Epithelial cell of prostate (primary cell): ENCODE measurements around the gene NAT16.
"Not testable (repeated sequence)": the region's sequence is repeated elsewhere in the genome, so short reads cannot be mapped to it uniquely, and the experiment has no call there.

ENCODE experiments used
- DNase-seq: peaks from one replicate; pipeline ENCODE4 v3.0.0-alpha.2; 2011; ENCODE audit warnings: low read depth, low spot score
- H3K27ac ChIP-seq: fragments of 450-650 bp; 2 replicates; pipeline ENCODE4 v1.5.1; 2017; ENCODE audit warnings: mild to moderate bottlenecking

The NAT16 gene

GRCh38 chr7:101203740-101204738 is 23.9 kb upstream of the NAT16 start:
- DNase-seq, H3K27ac ChIP-seq: not testable (repeated sequence)

- no peak for DNase-seq
These were observed 22.5 kb upstream of the NAT16 start for GRCh38 chr7:101202603-101202918.

GRCh38 chr7:101201695-101202602 is 21.9 kb upstream of the NAT16 start:
- DNase-seq = no peak
- no peak overlapping the region for H3K27ac ChIP-seq

More at GRCh38 chr7:101202603-101202918, 22.5 kb upstream of the NAT16 start:
- no peak overlapping the region for H3K27ac ChIP-seq

- H3K27ac ChIP-seq = no peak within 1 kb of the TSS
These were observed 20.9 kb upstream of the NAT16 start, which contains the start of gene MOGAT3 for GRCh38 chr7:101200862-101201599. Gene MOGAT3, minus strand, starts transcription at chr7:101201036. Its CDS starts 182 bp downstream, at chr7:101200854.

GRCh38 chr7:101200504-101200861 is 20.4 kb upstream of the NAT16 start:
- no peak overlapping the region for H3K27ac ChIP-seq
- no peak for DNase-seq

More at GRCh38 chr7:101200862-101201599, 20.9 kb upstream of the NAT16 start, which contains the start of gene MOGAT3:
- DNase-seq = no peak

GRCh38 chr7:101199522-101199921 is 19.4 kb upstream of the NAT16 start:
- H3K27ac ChIP-seq, DNase-seq: not testable (repeated sequence)

GRCh38 chr7:101198476-101198875 is 18.4 kb upstream of the NAT16 start:
- no peak overlapping the region for H3K27ac ChIP-seq
- no peak for DNase-seq

- no peak overlapping the region for H3K27ac ChIP-seq
These were observed 17.9 kb upstream of the NAT16 start for GRCh38 chr7:101197991-101198390.

GRCh38 chr7:101195884-101196283 is 15.8 kb upstream of the NAT16 start:
- DNase-seq = no peak
- no peak overlapping the region for H3K27ac ChIP-seq

More at GRCh38 chr7:101197991-101198390, 17.9 kb upstream of the NAT16 start:
- no peak for DNase-seq

GRCh38 chr7:101189109-101189508 is 9.0 kb upstream of the NAT16 start:
- DNase-seq = no peak

GRCh38 chr7:101186844-101187428 is 6.8 kb upstream of the NAT16 start:
- no peak overlapping the region for H3K27ac ChIP-seq
- DNase-seq = no peak

More at GRCh38 chr7:101189109-101189508, 9.0 kb upstream of the NAT16 start:
- H3K27ac ChIP-seq = no peak overlapping the region

- DNase-seq = no peak
These were observed 6.1 kb upstream of the NAT16 start for GRCh38 chr7:101186194-101186593.

GRCh38 chr7:101185258-101185839 is 5.3 kb upstream of the NAT16 start:
- no peak for DNase-seq
- no peak overlapping the region for H3K27ac ChIP-seq

More at GRCh38 chr7:101186194-101186593, 6.1 kb upstream of the NAT16 start:
- no peak overlapping the region for H3K27ac ChIP-seq

- H3K27ac ChIP-seq = no peak overlapping the region
- no peak for DNase-seq
These were observed 380 bp downstream of the NAT16 start for GRCh38 chr7:101179713-101180112.

- no peak for DNase-seq
- no peak overlapping the region for H3K27ac ChIP-seq
These were observed 976 bp downstream of the NAT16 start for GRCh38 chr7:101179117-101179516.

GRCh38 chr7:101177644-101178043 is 2.4 kb downstream of the NAT16 start:
- DNase-seq = no peak
- H3K27ac ChIP-seq = no peak overlapping the region

GRCh38 chr7:101175664-101176063 is 4.4 kb downstream of the NAT16 start:
- no peak overlapping the region for H3K27ac ChIP-seq
- no peak for DNase-seq

GRCh38 chr7:101174322-101174854 is 5.7 kb downstream of the NAT16 start:
- no peak for DNase-seq

GRCh38 chr7:101173752-101174244 is 6.3 kb downstream of the NAT16 start:
- no peak for DNase-seq
- H3K27ac ChIP-seq = no peak overlapping the region

More at GRCh38 chr7:101174322-101174854, 5.7 kb downstream of the NAT16 start:
- no peak overlapping the region for H3K27ac ChIP-seq
